NOMO-1 treated with dmso at 0.1 percent for 144 hours (cell line): ENCODE data around the gene CACNA2D3.

Source experiments
- DNase-seq: peaks from one replicate; lab custom pipeline; 2025; ENCODE audit not compliant: unreplicated experiment; lab: John Stamatoyannopoulos, UW

Gene CACNA2D3

GRCh38 chr3:54126551-54126950, 4.2 kb downstream of the CACNA2D3 start:
- DNase-seq, result no peak

GRCh38 chr3:54127499-54128056, 5.2 kb downstream of the CACNA2D3 start:
- DNase-seq, result no peak

- no peak for DNase-seq
Observed at GRCh38 chr3:54131026-54131605, 8.8 kb downstream of the CACNA2D3 start.

GRCh38 chr3:54131890-54132289, 9.5 kb downstream of the CACNA2D3 start:
- DNase-seq, result no peak

- DNase-seq, result no peak
Observed at GRCh38 chr3:54132685-54133084, 10.3 kb downstream of the CACNA2D3 start.

- no peak for DNase-seq
Observed at GRCh38 chr3:54133196-54133595, 10.8 kb downstream of the CACNA2D3 start.

GRCh38 chr3:54134155-54134554, 11.8 kb downstream of the CACNA2D3 start:
- no peak for DNase-seq

GRCh38 chr3:54134713-54135112, 12.4 kb downstream of the CACNA2D3 start:
- no peak for DNase-seq

GRCh38 chr3:54137311-54137710, 15.0 kb downstream of the CACNA2D3 start:
- no peak for DNase-seq

GRCh38 chr3:54138937-54139547, 16.7 kb downstream of the CACNA2D3 start:
- DNase-seq, result no peak

- no peak for DNase-seq
Observed at GRCh38 chr3:54139630-54140029, 17.3 kb downstream of the CACNA2D3 start.

GRCh38 chr3:54144284-54144683, 21.9 kb downstream of the CACNA2D3 start:
- DNase-seq, result no peak

- no peak for DNase-seq
Observed at GRCh38 chr3:54146506-54147239, 24.3 kb downstream of the CACNA2D3 start.

GRCh38 chr3:54150864-54151467, 28.6 kb downstream of the CACNA2D3 start:
- DNase-seq, result no peak

GRCh38 chr3:54153477-54153876, 31.1 kb downstream of the CACNA2D3 start:
- no peak for DNase-seq

GRCh38 chr3:54157860-54158259, 35.5 kb downstream of the CACNA2D3 start:
- no peak for DNase-seq

GRCh38 chr3:54159917-54160316, 37.6 kb downstream of the CACNA2D3 start:
- no peak for DNase-seq

GRCh38 chr3:54163441-54163840, 41.1 kb downstream of the CACNA2D3 start:
- DNase-seq, result no peak

GRCh38 chr3:54164192-54164975, 42.0 kb downstream of the CACNA2D3 start:
- DNase-seq, result no peak

- no peak for DNase-seq
Observed at GRCh38 chr3:54165865-54166264, 43.5 kb downstream of the CACNA2D3 start.

GRCh38 chr3:54167999-54168398, 45.6 kb downstream of the CACNA2D3 start:
- no peak for DNase-seq
